Measurements from ENCODE around the gene GLG1. TPM values are rescaled to one million over a fixed set of nuclear protein-coding genes. Genes with fewer than 3 reads are reported as not detected.

GLG1 gene
- total RNA-seq (10 to 100 TPM; 70.7 to 71.5 TPM), polyA plus RNA-seq (10 to 100 TPM; 22.2 to 25.1 TPM)

- no peaks in the 10 kb centered on the region for H3K27me3 ChIP-seq (ENCODE audit: control insufficient read depth in 4 of 4, insufficient read depth in 4 of 4, low read length in 3 of 4)
- TF ChIP-seq REST (IDR thresholded peaks at IDR 0.05) = peak; percentile 49
- TF ChIP-seq SP1 (IDR thresholded peaks at IDR 0.05) = peak; percentile 25
- no peak for TF ChIP-seq HNF4A (conservative IDR thresholded peaks at IDR 0.05)
- peak; percentile 25 to 32 for TF ChIP-seq RAD21 (IDR thresholded peaks at IDR 0.05)
- no peak for TF ChIP-seq RXRA (IDR thresholded peaks at IDR 0.05)
- no peak for TF ChIP-seq FOXA2 (IDR thresholded peaks at IDR 0.05)
- TF ChIP-seq JUND (IDR thresholded peaks at IDR 0.05) = no peak
- TF ChIP-seq EGR1 (IDR thresholded peaks at IDR 0.05; ENCODE audit: low read depth in 2 of 2) = no peak
- no peak for TF ChIP-seq ATF3 (IDR thresholded peaks at IDR 0.05)
- TF ChIP-seq NR2F2 (IDR thresholded peaks at IDR 0.05) = no peak
- peak; percentile 98 for TF ChIP-seq YY1 (IDR thresholded peaks at IDR 0.05)
- TF ChIP-seq HNF4G (IDR thresholded peaks at IDR 0.05) = no peak
- no peaks in the 10 kb centered on the region for H3K9me3 ChIP-seq (ENCODE audit: control insufficient read depth in 4 of 4, low read length in 3 of 4)
- H3K9ac ChIP-seq (ENCODE audit: low read depth in 1 of 2, low read length in 2 of 2) = peak within 1 kb of the TSS; percentile 83 to 88
- no peaks in the 10 kb centered on the region for H3K36me3 ChIP-seq (ENCODE audit: control insufficient read depth in 4 of 4, insufficient read depth in 3 of 4, low read depth in 1 of 4, low read length in 3 of 4)
- DNase-seq (ENCODE audit: low spot score) = peak; percentile 92
- H3K4me3 ChIP-seq (ENCODE audit: low read depth in 1 of 3, low read length in 3 of 3) = peak within 1 kb of the TSS; percentile 86 to 97 (median 94)
- H3K4me1 ChIP-seq (ENCODE audit: control insufficient read depth in 4 of 4, insufficient read depth in 4 of 4, low read length in 3 of 4) = peaks cover 3 to 26% (median 15%) of the 10 kb centered on the region in 4 donors
- WGBS = under 1% methylated on average over 77 of the region's 77 CpGs
- H3K27ac ChIP-seq (ENCODE audit: low read depth in 1 of 2, low read length in 2 of 2) = peak within 1 kb of the TSS; percentile 94 to 98
Observed at GRCh38 chr16:74606521-74607309, at the start of gene GLG1. GLG1 (minus strand) TSS chr16:74607114; CDS start chr16:74607094, 20 bp downstream.

DNA sequence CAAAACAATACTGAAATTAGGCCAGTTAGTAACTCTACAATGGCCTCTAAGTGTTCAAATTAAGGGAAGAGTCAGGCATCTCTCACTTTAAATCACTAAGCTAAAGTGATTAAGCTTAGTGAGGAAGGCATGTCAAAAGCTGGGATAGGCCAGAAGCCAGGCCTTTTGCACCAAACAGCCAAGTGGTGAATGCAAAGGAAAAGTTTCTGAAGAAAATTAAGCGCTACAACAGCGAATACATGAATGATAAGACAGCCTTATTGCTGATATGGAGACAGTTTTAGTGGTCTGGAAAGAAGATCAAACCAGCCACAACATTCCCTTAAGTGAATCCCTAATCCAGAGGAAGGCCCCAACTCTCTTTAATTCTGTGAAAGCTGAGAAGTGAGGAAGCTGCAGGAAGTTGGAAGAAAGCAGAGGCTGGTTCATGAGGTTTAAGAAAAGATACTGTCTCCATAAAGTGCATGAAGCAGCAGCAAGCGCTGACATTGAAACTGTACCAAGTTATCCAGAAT, 47.7 kb upstream of the GLG1 start:
- WGBS = 96% methylated on average over 3 of the region's 3 CpGs
- Histone ChIP-seq H3K4me1 (ENCODE audit: control insufficient read depth in 4 of 4, insufficient read depth in 4 of 4, low read length in 3 of 4) (peaks cover 0 to 15% (median 3%) of the 10 kb centered on the region in 4 donors), H3K9ac (ENCODE audit: low read depth in 1 of 2, low read length in 2 of 2) (no peak overlapping the region), H3K36me3 (ENCODE audit: control insufficient read depth in 4 of 4, insufficient read depth in 3 of 4, low read depth in 1 of 4, low read length in 3 of 4) (peaks cover 1 to 6% (median 4%) of the 10 kb centered on the region in 4 donors), H3K4me3 (ENCODE audit: low read depth in 1 of 3, low read length in 3 of 3) (no peak overlapping the region), H3K27ac (ENCODE audit: low read depth in 1 of 2, low read length in 2 of 2) (no peak overlapping the region), H3K27me3 (ENCODE audit: control insufficient read depth in 4 of 4, insufficient read depth in 4 of 4, low read length in 3 of 4) (no peaks in the 10 kb centered on the region), H3K9me3 (ENCODE audit: control insufficient read depth in 4 of 4, low read length in 3 of 4) (no peaks in the 10 kb centered on the region)
- no peak for DNase-seq (ENCODE audit: low spot score)
- TF ChIP-seq MAX (IDR thresholded peaks at IDR 0.05) (no peak), HNF4A (conservative IDR thresholded peaks at IDR 0.05) (no peak), ZBTB33 (IDR thresholded peaks at IDR 0.05) (no peak), YY1 (IDR thresholded peaks at IDR 0.05) (no peak), FOXA2 (IDR thresholded peaks at IDR 0.05) (no peak), NR2F2 (IDR thresholded peaks at IDR 0.05) (no peak), ATF3 (IDR thresholded peaks at IDR 0.05) (no peak), GABPA (IDR thresholded peaks at IDR 0.05 in 1 of 2, conservative IDR thresholded peaks at IDR 0.05 in 1 of 2) (no peak), JUND (IDR thresholded peaks at IDR 0.05) (no peak), RXRA (IDR thresholded peaks at IDR 0.05) (no peak), RAD21 (IDR thresholded peaks at IDR 0.05) (no peak), REST (IDR thresholded peaks at IDR 0.05) (no peak), EGR1 (IDR thresholded peaks at IDR 0.05; ENCODE audit: low read depth in 2 of 2) (no peak), CTCF (IDR thresholded peaks at IDR 0.05; ENCODE audit: low read depth, low read length, missing input control) (no peak), SP1 (IDR thresholded peaks at IDR 0.05) (no peak), TAF1 (conservative IDR thresholded peaks at IDR 0.05) (no peak), HNF4G (IDR thresholded peaks at IDR 0.05) (no peak)
